ENCODE measurements around the gene TTLL1.
"Not testable (repeated sequence)": the region's sequence is repeated elsewhere in the genome, so short reads cannot be mapped to it uniquely, and the experiment has no call there.

The TTLL1 gene

DNA sequence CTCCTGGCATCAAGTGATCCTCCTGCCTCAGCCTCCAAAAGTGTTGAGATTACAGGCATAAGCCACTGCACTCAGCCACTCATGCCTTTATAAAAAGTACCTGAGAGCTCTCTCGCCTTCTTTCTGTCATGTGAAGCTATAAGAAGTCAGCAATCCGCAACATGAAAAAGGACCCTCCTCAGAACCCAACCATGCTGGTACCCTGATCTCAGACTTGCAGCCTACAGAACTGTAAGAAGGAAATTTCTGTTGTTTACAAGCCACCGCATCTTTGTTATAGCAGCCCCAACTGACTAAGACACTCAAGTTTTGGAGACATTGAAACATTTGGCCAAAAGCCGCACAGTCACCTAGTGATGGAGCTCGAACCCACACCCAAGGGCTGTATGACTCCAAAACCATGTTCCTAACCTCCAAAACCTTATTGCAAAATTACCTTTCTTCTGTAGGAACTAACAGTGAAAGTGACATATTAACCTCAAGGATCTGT, 83.1 kb downstream of the TTLL1 start:
- H3K36me3 ChIP-seq (ENCODE audit: insufficient read depth, low read length): no peaks in the 10 kb centered on the region
- H3K9ac ChIP-seq (ENCODE audit: low read depth, low read length): no peak overlapping the region
- H3K4me1 ChIP-seq (ENCODE audit: insufficient read depth, low read length): peaks cover 41% of the 10 kb centered on the region
- no peaks in the 10 kb centered on the region for H3K9me3 ChIP-seq (ENCODE audit: control insufficient read depth, insufficient read depth, low read length)

- Histone ChIP-seq H3K36me3 (ENCODE audit: insufficient read depth, low read length) (no peaks in the 10 kb centered on the region), H3K4me1 (ENCODE audit: insufficient read depth, low read length) (peaks cover 50% of the 10 kb centered on the region), H3K9ac (ENCODE audit: low read depth, low read length) (no peak overlapping the region), H3K9me3 (ENCODE audit: control insufficient read depth, insufficient read depth, low read length) (no peaks in the 10 kb centered on the region)
These were observed 84.1 kb downstream of the TTLL1 start for GRCh38 chr22:43005106-43005505.

- H3K36me3 ChIP-seq (ENCODE audit: insufficient read depth, low read length): no peaks in the 10 kb centered on the region
- no peaks in the 10 kb centered on the region for H3K9me3 ChIP-seq (ENCODE audit: control insufficient read depth, insufficient read depth, low read length)
- no peak overlapping the region for H3K9ac ChIP-seq (ENCODE audit: low read depth, low read length)
- peaks cover 54% of the 10 kb centered on the region for H3K4me1 ChIP-seq (ENCODE audit: insufficient read depth, low read length)
These were observed 84.7 kb downstream of the TTLL1 start for GRCh38 chr22:43004362-43005035.

DNA sequence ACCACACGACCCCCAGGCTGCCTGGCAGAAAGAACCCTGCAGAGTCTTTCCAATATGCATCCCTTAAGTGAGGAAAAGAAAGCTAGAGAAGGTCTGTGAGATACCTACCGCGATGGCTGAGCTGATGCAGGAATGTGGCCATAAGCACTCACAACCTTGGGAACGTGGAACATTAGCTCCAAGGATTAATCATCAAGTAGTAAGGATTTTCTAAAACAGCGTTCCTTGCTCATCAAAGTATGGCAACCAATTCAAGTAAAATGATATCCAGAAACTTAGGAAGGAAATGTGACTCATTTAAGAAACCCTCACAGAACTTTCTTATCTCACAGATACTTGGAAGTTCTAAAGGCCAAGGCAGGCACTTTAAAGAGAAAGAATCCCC, 87.0 kb downstream of the TTLL1 start:
- Histone ChIP-seq H3K9me3 (ENCODE audit: control insufficient read depth, insufficient read depth, low read length) (no peaks in the 10 kb centered on the region), H3K4me1 (ENCODE audit: insufficient read depth, low read length) (peaks cover 48% of the 10 kb centered on the region), H3K9ac (ENCODE audit: low read depth, low read length) (no peak overlapping the region), H3K36me3 (ENCODE audit: insufficient read depth, low read length) (no peaks in the 10 kb centered on the region)

DNA sequence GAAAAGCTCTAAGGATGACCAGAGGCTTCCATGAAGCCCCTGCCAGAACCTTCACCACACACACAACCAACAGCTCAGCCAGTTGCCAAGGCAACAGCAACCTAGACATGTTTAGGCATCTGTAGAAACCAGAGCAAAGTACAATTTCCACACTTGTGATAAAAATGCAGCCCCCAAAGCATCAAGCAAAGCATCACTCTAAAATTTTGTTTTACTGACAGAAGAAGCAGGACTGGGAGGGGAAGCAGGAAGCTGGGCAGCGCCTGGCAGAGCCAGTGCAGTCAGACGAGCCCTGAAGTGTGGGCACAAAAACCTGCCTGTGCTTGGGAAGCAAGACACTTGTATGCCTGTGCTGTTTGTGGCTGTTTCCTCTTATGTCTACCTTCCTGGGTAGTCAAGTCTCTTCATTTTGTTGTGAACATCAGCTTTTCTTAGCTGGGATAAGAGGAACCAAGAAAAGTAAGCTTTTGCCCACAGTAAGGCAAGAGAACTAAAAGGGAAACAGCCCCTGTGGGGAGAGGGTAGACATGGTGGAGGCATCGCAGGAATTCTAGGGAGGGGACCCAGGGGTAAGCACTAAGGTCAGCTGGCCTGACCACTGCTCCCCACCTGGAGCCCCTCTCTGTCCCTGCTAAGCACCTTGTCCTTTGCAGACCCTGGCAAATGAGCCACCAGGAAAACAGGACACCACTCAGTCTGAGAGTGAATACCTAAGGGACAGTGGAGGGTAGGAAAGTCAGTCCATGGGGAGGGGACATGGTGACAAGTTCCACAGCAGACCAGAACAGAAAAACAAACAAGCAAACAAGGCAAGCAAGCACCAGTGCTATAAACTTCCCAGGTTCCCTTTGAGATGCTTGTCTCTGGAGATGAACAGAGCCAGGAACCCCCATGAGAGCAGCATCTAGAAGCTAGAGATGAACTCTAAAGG, 87.7 kb downstream of the TTLL1 start:
- Histone ChIP-seq H3K9me3 (ENCODE audit: control insufficient read depth, insufficient read depth, low read length) (no peaks in the 10 kb centered on the region), H3K4me1 (ENCODE audit: insufficient read depth, low read length) (peaks cover 48% of the 10 kb centered on the region), H3K9ac (ENCODE audit: low read depth, low read length) (no peak overlapping the region), H3K36me3 (ENCODE audit: insufficient read depth, low read length) (no peaks in the 10 kb centered on the region)

DNA sequence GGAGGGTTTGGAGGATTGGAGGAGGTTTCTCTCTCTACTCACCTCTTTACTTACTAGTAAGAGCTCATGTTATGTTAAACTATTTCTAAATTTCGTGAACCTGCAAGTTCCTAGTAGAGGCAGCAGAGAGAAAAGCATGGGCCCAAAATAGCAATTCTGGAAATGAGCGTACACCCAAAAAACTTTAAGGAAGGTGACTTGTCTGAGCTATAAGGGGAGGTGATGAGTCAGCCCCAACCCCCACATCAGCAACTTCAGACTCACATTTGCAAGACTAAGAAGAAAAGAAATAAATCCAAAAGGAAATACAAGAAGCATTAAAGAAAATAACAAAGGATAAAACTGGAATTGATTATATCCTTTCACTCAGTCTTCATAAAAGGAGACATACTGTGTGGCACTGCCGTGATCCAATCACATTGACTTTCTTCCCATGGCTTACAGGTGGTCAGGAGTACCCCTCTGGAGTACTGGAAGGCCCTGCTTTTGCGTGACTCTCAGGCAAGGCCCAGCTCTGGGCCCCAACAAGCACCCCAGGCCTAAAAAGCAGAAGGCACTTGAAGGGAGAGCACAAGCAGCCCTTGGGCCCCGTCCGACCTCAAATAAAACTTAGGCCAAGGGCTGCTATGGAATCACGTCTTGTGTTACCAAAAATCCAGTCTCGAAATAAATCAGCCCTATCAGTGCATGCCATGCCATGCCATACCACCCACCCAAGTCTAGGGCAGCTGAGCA, 88.6 kb downstream of the TTLL1 start:
- Histone ChIP-seq H3K36me3 (ENCODE audit: insufficient read depth, low read length) (no peaks in the 10 kb centered on the region), H3K9ac (ENCODE audit: low read depth, low read length) (no peak overlapping the region), H3K4me1 (ENCODE audit: insufficient read depth, low read length) (peaks cover 48% of the 10 kb centered on the region), H3K9me3 (ENCODE audit: control insufficient read depth, insufficient read depth, low read length) (no peaks in the 10 kb centered on the region)

DNA sequence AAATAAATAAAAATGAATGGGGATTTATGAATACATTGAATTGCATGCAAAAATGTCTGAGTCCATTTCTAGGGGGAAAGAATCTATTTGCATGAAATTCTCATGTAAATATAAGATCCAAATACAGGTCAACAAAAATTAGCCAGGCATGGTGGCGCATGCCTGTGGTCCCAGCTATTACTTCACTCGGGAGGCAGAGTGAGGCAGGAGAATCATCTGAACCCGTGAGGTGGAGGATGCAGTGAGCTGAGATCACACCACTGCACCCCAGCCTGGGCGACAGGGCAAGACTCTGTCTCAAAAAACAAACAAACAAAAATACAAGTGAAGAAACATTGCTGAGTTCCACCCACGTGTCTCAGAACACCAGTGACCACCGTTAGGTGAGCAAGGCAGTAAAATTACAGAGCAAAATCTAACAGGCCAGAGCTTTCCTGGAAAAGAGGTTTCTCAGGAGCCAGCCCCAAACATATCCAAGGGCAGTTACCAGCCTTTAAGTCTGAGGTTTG, 91.6 kb downstream of the TTLL1 start:
- Histone ChIP-seq H3K4me1 (ENCODE audit: insufficient read depth, low read length) (peaks cover 39% of the 10 kb centered on the region), H3K9ac (ENCODE audit: low read depth, low read length) (no peak overlapping the region), H3K9me3 (ENCODE audit: control insufficient read depth, insufficient read depth, low read length) (no peaks in the 10 kb centered on the region), H3K36me3 (ENCODE audit: insufficient read depth, low read length) (no peaks in the 10 kb centered on the region)

- Histone ChIP-seq H3K36me3 (ENCODE audit: insufficient read depth, low read length) (no peaks in the 10 kb centered on the region), H3K9ac (ENCODE audit: low read depth, low read length) (no peak overlapping the region), H3K9me3 (ENCODE audit: control insufficient read depth, insufficient read depth, low read length) (no peaks in the 10 kb centered on the region), H3K4me1 (ENCODE audit: insufficient read depth, low read length) (peaks cover 30% of the 10 kb centered on the region)
These were observed 92.4 kb downstream of the TTLL1 start for GRCh38 chr22:42996646-42997365.

DNA sequence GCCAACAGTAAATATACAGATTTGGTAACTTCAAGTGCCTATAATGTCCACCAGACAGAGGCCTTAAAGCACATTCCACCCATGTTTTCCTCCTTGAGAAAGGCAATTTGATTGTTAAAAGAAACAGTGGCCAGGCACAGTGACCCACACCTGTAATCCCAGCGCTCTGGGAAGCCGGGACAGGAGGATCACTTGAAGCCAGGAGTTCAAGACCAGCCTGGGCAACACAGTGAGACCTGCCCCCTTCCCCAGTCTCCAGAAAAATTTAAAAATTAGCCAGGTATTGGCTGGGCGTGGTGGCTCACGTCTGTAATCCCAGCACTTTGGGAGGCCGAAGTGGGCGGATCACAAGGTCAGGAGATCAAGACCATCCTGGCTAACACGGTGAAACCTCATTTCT, 93.5 kb downstream of the TTLL1 start:
- H3K9me3 ChIP-seq (ENCODE audit: control insufficient read depth, insufficient read depth, low read length); H3K36me3 ChIP-seq (ENCODE audit: insufficient read depth, low read length); H3K9ac ChIP-seq (ENCODE audit: low read depth, low read length): not testable (repeated sequence)
- H3K4me1 ChIP-seq (ENCODE audit: insufficient read depth, low read length): peaks cover 24% of the 10 kb centered on the region

- Histone ChIP-seq H3K9ac (ENCODE audit: low read depth, low read length) (no peak overlapping the region), H3K4me1 (ENCODE audit: insufficient read depth, low read length) (peaks cover 24% of the 10 kb centered on the region), H3K36me3 (ENCODE audit: insufficient read depth, low read length) (no peaks in the 10 kb centered on the region), H3K9me3 (ENCODE audit: control insufficient read depth, insufficient read depth, low read length) (no peaks in the 10 kb centered on the region)
These were observed 94.2 kb downstream of the TTLL1 start for GRCh38 chr22:42994917-42995562.

DNA sequence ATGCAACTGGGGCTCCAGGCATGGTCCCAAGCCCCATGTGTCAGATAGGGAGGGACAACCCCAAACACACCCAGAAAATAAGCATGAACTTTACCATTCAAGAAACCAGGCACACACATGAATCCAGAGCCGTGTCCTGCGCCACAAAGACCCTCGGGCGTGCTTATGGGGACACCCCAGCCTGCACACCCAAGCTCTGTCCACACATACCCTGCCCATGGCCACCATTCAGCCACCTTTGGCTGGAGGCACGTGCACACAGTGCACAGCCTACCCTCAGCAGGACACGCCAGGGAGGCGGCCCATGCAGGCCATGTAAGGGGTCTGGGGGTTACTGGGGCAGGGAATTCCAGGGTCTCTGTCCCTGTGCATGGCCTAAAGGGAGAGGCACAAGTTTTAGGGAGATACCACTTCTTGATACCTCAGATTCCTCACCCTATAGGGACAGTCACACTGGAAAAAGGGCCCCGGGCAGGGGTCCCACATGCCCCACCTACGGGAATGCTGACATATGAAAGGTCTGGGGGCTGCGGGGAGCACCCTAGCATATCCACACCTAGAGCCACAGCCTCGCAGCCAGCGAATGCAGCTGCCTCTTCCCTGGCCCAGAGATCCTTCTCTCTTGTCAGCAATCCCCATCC, 94.8 kb downstream of the TTLL1 start:
- Histone ChIP-seq H3K4me1 (ENCODE audit: insufficient read depth, low read length) (peaks cover 20% of the 10 kb centered on the region), H3K9ac (ENCODE audit: low read depth, low read length) (no peak overlapping the region), H3K36me3 (ENCODE audit: insufficient read depth, low read length) (no peaks in the 10 kb centered on the region), H3K9me3 (ENCODE audit: control insufficient read depth, insufficient read depth, low read length) (no peaks in the 10 kb centered on the region)

DNA sequence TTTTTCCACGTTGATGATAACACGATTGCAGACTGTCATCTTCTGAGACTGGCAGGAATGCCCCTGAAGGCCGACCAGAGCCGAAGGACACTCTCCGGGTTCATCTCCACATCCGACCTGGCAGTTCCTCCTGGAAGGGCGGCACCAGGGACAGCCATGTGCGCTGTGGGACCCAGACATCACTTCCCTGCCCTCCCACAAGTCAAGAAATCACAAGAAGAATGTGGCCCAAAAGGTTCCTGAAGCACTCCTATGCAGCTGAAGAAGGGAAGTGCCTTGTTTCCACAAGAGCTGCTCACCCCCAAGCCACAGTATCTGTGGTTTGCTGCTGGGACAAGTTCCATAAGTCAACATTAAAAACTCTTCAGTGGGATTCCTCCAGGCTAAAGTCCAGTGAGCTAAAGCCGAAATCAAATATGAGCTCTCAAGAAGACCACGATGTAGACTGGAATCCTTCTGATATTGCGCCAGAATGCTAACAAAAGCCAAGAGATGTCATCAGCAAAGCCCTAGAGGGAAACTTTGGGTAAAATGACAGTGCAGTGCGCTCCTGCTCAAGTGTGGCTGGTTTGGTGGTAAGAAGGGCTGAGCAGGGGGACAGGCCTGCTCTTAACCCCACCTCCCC, 95.4 kb downstream of the TTLL1 start:
- Histone ChIP-seq H3K36me3 (ENCODE audit: insufficient read depth, low read length) (no peaks in the 10 kb centered on the region), H3K9me3 (ENCODE audit: control insufficient read depth, insufficient read depth, low read length) (no peaks in the 10 kb centered on the region), H3K9ac (ENCODE audit: low read depth, low read length) (no peak overlapping the region), H3K4me1 (ENCODE audit: insufficient read depth, low read length) (peaks cover 20% of the 10 kb centered on the region)

Measured in ES-I3 (cell line).